ENCODE measurements around the gene KIAA1958. TPM values are rescaled to one million over a fixed set of nuclear protein-coding genes. Genes with fewer than 3 reads are reported as not detected.

KIAA1958 gene
- total and polyA plus RNA-seq, 10 of the 15 experiments (the other 5 are each of a cell fraction or from before 2014, with no cell fraction given): 0.53 to 8.7 (median 4.0) TPM

DNA sequence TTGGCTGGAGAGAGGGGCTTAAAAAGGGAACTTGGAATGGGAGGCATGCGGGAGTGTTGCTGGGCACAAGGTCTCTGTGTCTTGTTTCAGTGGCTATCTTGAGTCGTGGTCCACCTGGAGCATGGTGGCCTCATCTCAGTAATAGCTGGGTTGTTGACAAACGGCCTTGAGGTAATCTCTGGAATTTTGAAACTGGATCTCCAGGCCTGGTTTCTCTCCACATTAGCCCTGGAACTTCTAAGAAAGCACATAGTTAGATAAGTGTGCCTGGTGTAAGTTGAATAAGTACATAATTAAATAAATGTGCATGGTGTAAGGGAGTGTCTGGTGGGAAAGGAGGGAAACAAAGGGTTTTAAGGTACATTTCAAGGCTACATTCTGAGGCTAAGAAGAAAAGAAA lies 169.0 kb downstream of the KIAA1958 start:
- no peak overlapping the region for H2AFZ ChIP-seq (ENCODE audit: control insufficient read depth, low read depth, low read length)
- CTCF ChIA-PET: no interaction called here
- no peaks in the 10 kb centered on the region for H3K36me3 ChIP-seq (ENCODE audit: control insufficient read depth in 2 of 2, insufficient read depth in 2 of 2, low read length in 1 of 2)
- no peak for DNase-seq (ENCODE audit: low read depth, low spot score)
- 42% methylated on average over 3 of the region's 3 CpGs for WGBS (ENCODE audit: insufficient coverage, insufficient replicate concordance, low lambda C conversion rate, missing lambda C conversion rate)
- H3K27me3 ChIP-seq (replicated peaks in 1 of 2; ENCODE audit: control insufficient read depth in 2 of 2, insufficient read depth in 2 of 2, low read length in 1 of 2): no peaks in the 10 kb centered on the region
- H3K4me1 ChIP-seq (ENCODE audit: control insufficient read depth, insufficient read depth, low read length): no peaks in the 10 kb centered on the region
- H4K20me1 ChIP-seq (ENCODE audit: control insufficient read depth, insufficient read depth): no peaks in the 10 kb centered on the region
- H3K4me2 ChIP-seq (ENCODE audit: control insufficient read depth, insufficient read depth): no peak overlapping the region
- no peaks in the 10 kb centered on the region for H3K79me2 ChIP-seq (ENCODE audit: control insufficient read depth, insufficient read depth, low read length)
- no TSS peak for BruUV-seq (replicated peaks)
- SMC1A ChIA-PET (ENCODE audit: uncharacterized antibody, unreplicated experiment): no interaction called here
- no peak for ATAC-seq
- H3K9me3 ChIP-seq (replicated peaks; ENCODE audit: control insufficient read depth, insufficient read depth, low read length): no peaks in the 10 kb centered on the region
- RAD21 ChIA-PET (ENCODE audit: unreplicated experiment): no interaction called here
- intact Hi-C loops (cut with micrococcal nuclease; ENCODE audit: unreplicated experiment) (no loop called here), in situ Hi-C loops (cut with MboI) (no loop called here)
- FAIRE-seq: no peak
- H3K4me3 ChIP-seq: no peak overlapping the region
- no peak overlapping the region for H3K9ac ChIP-seq (ENCODE audit: control insufficient read depth, insufficient read depth, low read length)
- no peak overlapping the region for H3K27ac ChIP-seq (ENCODE audit: control insufficient read depth, insufficient read depth)
- TF ChIP-seq STAT1 (conservative IDR thresholded peaks at IDR 0.05): no peak
- TF ChIP-seq RB1 (IDR thresholded peaks at IDR 0.05; ENCODE audit: borderline replicate concordance): no peak
- no peak for TF ChIP-seq BCL11A (IDR thresholded peaks at IDR 0.05; ENCODE audit: low read depth, low read length)
- TF ChIP-seq, protein P1, sequence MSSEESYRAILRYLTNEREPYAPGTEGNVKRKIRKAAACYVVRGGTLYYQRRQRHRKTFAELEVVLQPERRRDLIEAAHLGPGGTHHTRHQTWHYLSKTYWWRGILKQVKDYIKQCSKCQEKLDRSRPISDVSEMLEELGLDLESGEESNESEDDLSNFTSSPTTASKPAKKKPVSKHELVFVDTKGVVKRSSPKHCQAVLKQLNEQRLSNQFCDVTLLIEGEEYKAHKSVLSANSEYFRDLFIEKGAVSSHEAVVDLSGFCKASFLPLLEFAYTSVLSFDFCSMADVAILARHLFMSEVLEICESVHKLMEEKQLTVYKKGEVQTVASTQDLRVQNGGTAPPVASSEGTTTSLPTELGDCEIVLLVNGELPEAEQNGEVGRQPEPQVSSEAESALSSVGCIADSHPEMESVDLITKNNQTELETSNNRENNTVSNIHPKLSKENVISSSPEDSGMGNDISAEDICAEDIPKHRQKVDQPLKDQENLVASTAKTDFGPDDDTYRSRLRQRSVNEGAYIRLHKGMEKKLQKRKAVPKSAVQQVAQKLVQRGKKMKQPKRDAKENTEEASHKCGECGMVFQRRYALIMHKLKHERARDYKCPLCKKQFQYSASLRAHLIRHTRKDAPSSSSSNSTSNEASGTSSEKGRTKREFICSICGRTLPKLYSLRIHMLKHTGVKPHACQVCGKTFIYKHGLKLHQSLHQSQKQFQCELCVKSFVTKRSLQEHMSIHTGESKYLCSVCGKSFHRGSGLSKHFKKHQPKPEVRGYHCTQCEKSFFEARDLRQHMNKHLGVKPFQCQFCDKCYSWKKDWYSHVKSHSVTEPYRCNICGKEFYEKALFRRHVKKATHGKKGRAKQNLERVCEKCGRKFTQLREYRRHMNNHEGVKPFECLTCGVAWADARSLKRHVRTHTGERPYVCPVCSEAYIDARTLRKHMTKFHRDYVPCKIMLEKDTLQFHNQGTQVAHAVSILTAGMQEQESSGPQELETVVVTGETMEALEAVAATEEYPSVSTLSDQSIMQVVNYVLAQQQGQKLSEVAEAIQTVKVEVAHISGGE (CRISPR knock-in tag; IDR thresholded peaks at IDR 0.05): no peak
- TF ChIP-seq, protein P2, sequence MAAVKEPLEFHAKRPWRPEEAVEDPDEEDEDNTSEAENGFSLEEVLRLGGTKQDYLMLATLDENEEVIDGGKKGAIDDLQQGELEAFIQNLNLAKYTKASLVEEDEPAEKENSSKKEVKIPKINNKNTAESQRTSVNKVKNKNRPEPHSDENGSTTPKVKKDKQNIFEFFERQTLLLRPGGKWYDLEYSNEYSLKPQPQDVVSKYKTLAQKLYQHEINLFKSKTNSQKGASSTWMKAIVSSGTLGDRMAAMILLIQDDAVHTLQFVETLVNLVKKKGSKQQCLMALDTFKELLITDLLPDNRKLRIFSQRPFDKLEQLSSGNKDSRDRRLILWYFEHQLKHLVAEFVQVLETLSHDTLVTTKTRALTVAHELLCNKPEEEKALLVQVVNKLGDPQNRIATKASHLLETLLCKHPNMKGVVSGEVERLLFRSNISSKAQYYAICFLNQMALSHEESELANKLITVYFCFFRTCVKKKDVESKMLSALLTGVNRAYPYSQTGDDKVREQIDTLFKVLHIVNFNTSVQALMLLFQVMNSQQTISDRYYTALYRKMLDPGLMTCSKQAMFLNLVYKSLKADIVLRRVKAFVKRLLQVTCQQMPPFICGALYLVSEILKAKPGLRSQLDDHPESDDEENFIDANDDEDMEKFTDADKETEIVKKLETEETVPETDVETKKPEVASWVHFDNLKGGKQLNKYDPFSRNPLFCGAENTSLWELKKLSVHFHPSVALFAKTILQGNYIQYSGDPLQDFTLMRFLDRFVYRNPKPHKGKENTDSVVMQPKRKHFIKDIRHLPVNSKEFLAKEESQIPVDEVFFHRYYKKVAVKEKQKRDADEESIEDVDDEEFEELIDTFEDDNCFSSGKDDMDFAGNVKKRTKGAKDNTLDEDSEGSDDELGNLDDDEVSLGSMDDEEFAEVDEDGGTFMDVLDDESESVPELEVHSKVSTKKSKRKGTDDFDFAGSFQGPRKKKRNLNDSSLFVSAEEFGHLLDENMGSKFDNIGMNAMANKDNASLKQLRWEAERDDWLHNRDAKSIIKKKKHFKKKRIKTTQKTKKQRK (IDR thresholded peaks at IDR 0.05; ENCODE audit: low read depth, low read length): no peak
- TF ChIP-seq, protein P3, sequence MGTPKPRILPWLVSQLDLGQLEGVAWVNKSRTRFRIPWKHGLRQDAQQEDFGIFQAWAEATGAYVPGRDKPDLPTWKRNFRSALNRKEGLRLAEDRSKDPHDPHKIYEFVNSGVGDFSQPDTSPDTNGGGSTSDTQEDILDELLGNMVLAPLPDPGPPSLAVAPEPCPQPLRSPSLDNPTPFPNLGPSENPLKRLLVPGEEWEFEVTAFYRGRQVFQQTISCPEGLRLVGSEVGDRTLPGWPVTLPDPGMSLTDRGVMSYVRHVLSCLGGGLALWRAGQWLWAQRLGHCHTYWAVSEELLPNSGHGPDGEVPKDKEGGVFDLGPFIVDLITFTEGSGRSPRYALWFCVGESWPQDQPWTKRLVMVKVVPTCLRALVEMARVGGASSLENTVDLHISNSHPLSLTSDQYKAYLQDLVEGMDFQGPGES (IDR thresholded peaks at IDR 0.05): no peak
- no peak for TF ChIP-seq ZSCAN29 (IDR thresholded peaks at IDR 0.05)
- no peak for TF ChIP-seq MYC (IDR thresholded peaks at IDR 0.05; ENCODE audit: insufficient read depth, insufficient read length, insufficient replicate concordance, low read length, severe bottlenecking)
- no peak for TF ChIP-seq RCOR1 (conservative IDR thresholded peaks at IDR 0.05; ENCODE audit: low read depth, low read length)
- no peak for TF ChIP-seq EZH2 (IDR thresholded peaks at IDR 0.05; ENCODE audit: borderline replicate concordance, control insufficient read depth, low read depth, low read length)
- TF ChIP-seq GATAD2B (conservative IDR thresholded peaks at IDR 0.05; ENCODE audit: low read depth): no peak
- TF ChIP-seq RELA (IDR thresholded peaks at IDR 0.05; ENCODE audit: borderline replicate concordance, partially characterized antibody): no peak
- POLR2A ChIA-PET: interaction anchor here (0.7 kb wide), 1 partner anchor 28 kb away, joined by 4 read pairs; no protein-coding TSS in a partner anchor

Measured in GM12878 (cell line).